ENCODE measurements around the gene PIGX.

Gene PIGX

DNA sequence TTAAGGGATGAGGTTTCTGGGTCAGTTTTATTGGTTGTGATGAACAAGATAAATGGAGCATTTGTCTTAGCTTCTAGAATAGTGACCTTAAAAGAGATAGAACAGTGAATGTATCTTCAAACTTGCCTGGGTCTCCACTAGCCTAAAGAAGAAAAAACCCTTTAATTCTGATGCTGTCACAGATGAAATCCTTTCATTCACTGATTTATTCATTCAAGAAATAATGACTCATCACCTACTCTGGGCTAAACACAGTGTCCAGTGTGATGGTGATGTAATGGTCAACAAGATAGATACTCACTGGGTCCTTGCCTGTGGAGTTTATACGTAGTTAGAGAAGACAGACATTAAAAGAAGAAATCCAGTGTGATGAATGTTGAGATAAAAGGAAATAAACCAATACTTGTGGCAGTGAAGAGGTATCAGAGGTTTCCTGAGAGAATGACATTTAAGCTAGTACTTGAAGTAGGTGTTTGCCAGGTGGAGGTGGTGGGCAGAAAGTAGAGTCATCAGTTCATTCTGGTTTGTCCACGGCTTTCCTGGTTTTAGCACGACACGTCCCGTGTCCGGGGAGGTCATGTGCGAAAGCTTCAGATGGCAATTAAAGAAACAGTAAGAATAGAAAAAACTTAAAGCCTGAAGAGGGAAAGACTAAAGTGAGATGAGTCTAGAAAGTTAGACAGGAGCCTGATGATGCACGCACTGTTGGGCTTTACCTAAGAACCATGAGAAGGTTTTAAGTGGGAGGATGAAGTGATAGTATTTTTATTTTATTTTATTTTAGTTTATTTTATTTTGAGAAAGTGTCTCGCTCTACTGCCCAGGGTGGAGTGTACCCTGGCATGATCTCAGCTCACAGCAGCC lies 45.9 kb downstream of the PIGX start:
- FAIRE-seq (peak; percentile 95), DNase-seq (ENCODE audit: insufficient read length, low spot score) (peak; percentile 63)
- no peak for TF ChIP-seq POLR2A (IDR thresholded peaks at IDR 0.05; ENCODE audit: low read depth, low read length)

- FAIRE-seq (no peak), DNase-seq (ENCODE audit: insufficient read length, low spot score) (no peak)
- no peak for TF ChIP-seq POLR2A (IDR thresholded peaks at IDR 0.05; ENCODE audit: low read depth, low read length)
These were observed 51.0 kb downstream of the PIGX start for GRCh38 chr3:196763179-196763578.

GRCh38 chr3:196765454-196765853 lies 53.3 kb downstream of the PIGX start:
- no peak for DNase-seq (ENCODE audit: insufficient read length, low spot score)
- no peak for TF ChIP-seq POLR2A (IDR thresholded peaks at IDR 0.05; ENCODE audit: low read depth, low read length)
- FAIRE-seq: no peak

GRCh38 chr3:196771067-196771466 lies 58.9 kb downstream of the PIGX start:
- no peak for TF ChIP-seq POLR2A (IDR thresholded peaks at IDR 0.05; ENCODE audit: low read depth, low read length)
- DNase-seq (ENCODE audit: insufficient read length, low spot score): no peak
- FAIRE-seq: no peak

DNA sequence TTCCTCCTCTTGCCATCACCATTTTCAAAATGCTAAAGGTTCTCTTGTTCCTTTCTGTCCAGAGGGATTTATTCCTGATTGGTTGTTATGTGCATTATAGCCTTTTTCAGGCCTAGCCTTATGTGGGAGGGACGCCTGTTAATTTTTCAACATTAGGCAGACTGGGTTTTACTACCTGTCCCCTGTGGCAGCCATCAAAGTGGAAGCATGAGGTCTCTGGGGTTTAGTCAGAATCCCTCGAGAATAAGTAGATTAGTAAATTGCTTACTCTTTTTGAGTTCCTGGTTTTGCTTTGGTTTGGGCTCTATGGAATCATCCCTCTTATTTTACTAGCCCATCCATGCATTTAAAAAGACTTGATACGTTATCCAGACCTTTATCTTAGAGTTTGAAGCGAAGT lies 59.9 kb downstream of the PIGX start:
- TF ChIP-seq POLR2A (IDR thresholded peaks at IDR 0.05; ENCODE audit: low read depth, low read length): no peak
- FAIRE-seq: no peak
- DNase-seq (ENCODE audit: insufficient read length, low spot score): no peak

DNA sequence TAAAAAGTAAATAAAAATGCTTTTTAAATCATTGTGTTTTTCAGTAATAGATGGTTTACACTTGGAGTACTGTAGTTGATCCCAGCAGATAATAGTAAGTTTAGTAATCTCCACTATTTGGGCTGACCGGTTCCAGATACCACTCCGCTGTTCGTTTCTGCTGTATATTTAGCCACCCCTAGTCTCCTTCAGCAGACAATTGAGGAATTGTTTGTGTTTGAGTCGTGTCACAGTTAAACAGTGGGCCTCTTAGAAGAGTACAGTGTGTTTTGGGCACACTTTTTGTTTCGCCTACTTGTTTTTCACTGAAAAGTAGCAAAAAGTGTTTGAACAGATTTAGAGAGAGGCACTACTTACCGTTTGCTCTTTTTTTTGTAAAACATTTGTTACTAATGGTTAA lies 60.7 kb downstream of the PIGX start:
- FAIRE-seq: no peak

GRCh38 chr3:196774191-196774820 lies 62.1 kb downstream of the PIGX start:
- no peak for TF ChIP-seq POLR2A (IDR thresholded peaks at IDR 0.05; ENCODE audit: low read depth, low read length)
- DNase-seq (ENCODE audit: insufficient read length, low spot score): no peak

More for the DNA sequence above, 60.7 kb downstream of the PIGX start:
- no peak for DNase-seq (ENCODE audit: insufficient read length, low spot score)
- TF ChIP-seq POLR2A (IDR thresholded peaks at IDR 0.05; ENCODE audit: low read depth, low read length): no peak

GRCh38 chr3:196774848-196775422 lies 62.8 kb downstream of the PIGX start:
- no peak for TF ChIP-seq POLR2A (IDR thresholded peaks at IDR 0.05; ENCODE audit: low read depth, low read length)
- FAIRE-seq (no peak), DNase-seq (ENCODE audit: insufficient read length, low spot score) (no peak)

More at GRCh38 chr3:196774191-196774820, 62.1 kb downstream of the PIGX start:
- FAIRE-seq: peak; percentile 27

- DNase-seq (ENCODE audit: insufficient read length, low spot score) (no peak), FAIRE-seq (no peak)
- TF ChIP-seq POLR2A (IDR thresholded peaks at IDR 0.05; ENCODE audit: low read depth, low read length): no peak
These were observed 63.8 kb downstream of the PIGX start for GRCh38 chr3:196775938-196776337.

DNA sequence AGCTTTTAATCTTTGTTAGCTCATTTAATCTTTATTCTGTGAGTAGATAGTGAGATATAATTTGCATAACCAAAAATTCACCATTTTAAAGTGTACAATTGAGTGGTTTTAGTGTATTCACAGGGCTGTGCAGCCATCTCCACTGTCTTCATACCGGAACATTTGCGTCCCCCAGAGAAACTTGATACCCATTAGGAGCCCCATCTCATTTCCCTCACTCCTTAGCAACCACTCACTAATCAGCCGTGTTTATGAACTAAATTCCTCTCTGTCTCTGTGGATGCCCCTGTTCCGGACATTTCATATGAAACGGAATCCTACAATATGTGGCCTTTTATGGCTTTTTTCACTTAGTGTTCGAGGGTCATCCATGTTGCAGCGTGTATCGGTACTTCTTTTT lies 65.7 kb downstream of the PIGX start:
- FAIRE-seq (no peak), DNase-seq (ENCODE audit: insufficient read length, low spot score) (no peak)
- TF ChIP-seq POLR2A (IDR thresholded peaks at IDR 0.05; ENCODE audit: low read depth, low read length): no peak

DNA sequence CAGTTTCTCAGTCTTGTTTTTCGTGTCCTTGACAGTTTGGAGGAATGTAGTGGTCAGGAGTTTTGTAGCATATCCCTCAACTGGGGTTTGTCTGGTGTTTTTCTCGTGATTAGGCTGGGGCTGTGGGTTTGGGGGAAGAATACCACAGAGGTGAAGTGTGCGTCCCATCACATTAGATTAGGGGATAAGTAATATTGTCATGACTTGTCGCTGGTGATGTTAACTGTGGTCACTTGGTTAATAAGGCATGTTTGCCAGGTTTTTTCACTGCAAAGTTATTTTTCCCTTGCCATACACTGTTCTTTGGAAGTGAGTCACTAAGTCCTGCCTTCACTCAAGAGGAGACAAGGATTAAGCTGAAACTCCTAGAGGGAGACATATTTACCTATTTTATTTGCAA lies 66.6 kb downstream of the PIGX start:
- no peak for TF ChIP-seq POLR2A (IDR thresholded peaks at IDR 0.05; ENCODE audit: low read depth, low read length)
- FAIRE-seq: peak; percentile 92

GRCh38 chr3:196782511-196782910 lies 70.3 kb downstream of the PIGX start:
- DNase-seq (ENCODE audit: insufficient read length, low spot score): no peak
- FAIRE-seq: no peak
- no peak for TF ChIP-seq POLR2A (IDR thresholded peaks at IDR 0.05; ENCODE audit: low read depth, low read length)

More for the DNA sequence above, 66.6 kb downstream of the PIGX start:
- no peak for DNase-seq (ENCODE audit: insufficient read length, low spot score)
